GM19438 (cell line): ENCODE measurements around the gene SSH2.
A peak's percentile ranks its signal among the peaks of the same experiment; 100 is the strongest.

ENCODE experiments used
- ATAC-seq: cut with Tn5 transposase; IDR thresholded peaks from one replicate; pipeline ENCODE4 v1.9.1; 2021; ENCODE audit warnings: low read depth; ENCODE audit not compliant: unreplicated experiment

SSH2 gene

GRCh38 chr17:29645515-29646051, 284.4 kb downstream of the SSH2 start:
- no peak for ATAC-seq

GRCh38 chr17:29643817-29644160, 286.2 kb downstream of the SSH2 start:
- ATAC-seq: no peak

GRCh38 chr17:29642171-29642611, 287.8 kb downstream of the SSH2 start:
- ATAC-seq: no peak

GRCh38 chr17:29640981-29641642, 288.9 kb downstream of the SSH2 start:
- ATAC-seq: no peak

GRCh38 chr17:29640413-29640812, 289.6 kb downstream of the SSH2 start:
- ATAC-seq: no peak

- no peak for ATAC-seq
Measured at GRCh38 chr17:29633886-29634285, 296.1 kb downstream of the SSH2 start.

GRCh38 chr17:29630630-29631193, 299.3 kb downstream of the SSH2 start:
- no peak for ATAC-seq

- ATAC-seq: no peak
Measured at GRCh38 chr17:29629839-29630238, 300.2 kb downstream of the SSH2 start.

GRCh38 chr17:29628644-29629043, 301.4 kb downstream of the SSH2 start:
- no peak for ATAC-seq

GRCh38 chr17:29627951-29628350, 302.1 kb downstream of the SSH2 start:
- no peak for ATAC-seq

GRCh38 chr17:29625037-29625750, 304.8 kb downstream of the SSH2 start:
- ATAC-seq: no peak

GRCh38 chr17:29624586-29624985, 305.4 kb downstream of the SSH2 start:
- ATAC-seq: no peak

- no peak for ATAC-seq
Measured at GRCh38 chr17:29623283-29623647, 306.8 kb downstream of the SSH2 start.

- ATAC-seq: peak; percentile 59
Measured at GRCh38 chr17:29622337-29623282, 307.4 kb downstream of the SSH2 start, which contains the start of gene CORO6. TSS of gene CORO6 (minus strand) at chr17:29622912. CDS start at chr17:29621421, 1,491 bp downstream.

- no peak for ATAC-seq
Measured at GRCh38 chr17:29621751-29622194, 308.3 kb downstream of the SSH2 start.

- no peak for ATAC-seq
Measured at GRCh38 chr17:29620779-29621500, 309.1 kb downstream of the SSH2 start.

GRCh38 chr17:29620271-29620670, 309.8 kb downstream of the SSH2 start:
- ATAC-seq: no peak

GRCh38 chr17:29619251-29619650, 310.8 kb downstream of the SSH2 start:
- no peak for ATAC-seq

- no peak for ATAC-seq
Measured at GRCh38 chr17:29618272-29619065, 311.6 kb downstream of the SSH2 start.
